ENCODE data around the gene AGAP6.
"Not testable (repeated sequence)": the region's sequence is repeated elsewhere in the genome, so short reads cannot be mapped to it uniquely, and the experiment has no call there.

The AGAP6 gene

DNA sequence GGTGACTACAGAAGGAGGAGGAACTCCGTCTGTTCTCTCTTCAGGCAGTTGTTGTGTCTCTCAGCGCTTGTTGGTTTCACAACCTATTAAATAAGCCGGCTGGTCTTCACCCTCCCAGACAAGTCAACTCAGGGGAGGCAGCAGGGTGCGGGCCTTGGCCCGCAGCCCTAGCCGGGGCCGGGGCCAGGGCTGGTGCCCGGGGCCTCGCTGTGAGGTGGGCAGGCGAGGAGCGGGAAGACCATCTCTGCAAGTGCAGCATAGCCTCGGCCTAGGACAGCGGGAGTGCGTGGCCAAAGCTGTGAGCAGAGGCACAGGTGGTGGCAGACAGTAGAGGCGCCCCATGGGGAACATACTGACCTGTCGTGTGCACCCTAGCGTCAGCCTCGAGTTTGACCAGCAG lies at the start of gene AGAP6:
Gene AGAP6 (plus strand): TSS at position 31 of the 400 bp plus-strand sequence. CDS start 310 bp downstream, at position 341.
- H3K4me3 ChIP-seq (ENCODE audit: low read length); DNase-seq (ENCODE audit: low read depth): not testable (repeated sequence)

GRCh38 chr10:49941447-49942338 lies 46.5 kb upstream of the AGAP6 start, which contains the start of the genes PARG and TIMM23B:
Gene PARG (minus strand): TSS chr10:49942027. CDS start chr10:49941725, 302 bp downstream.
Gene TIMM23B (plus strand): TSS chr10:49942053. CDS start chr10:49942195, 142 bp downstream.
- peak within 1 kb of the TSS; percentile 78 for H3K4me3 ChIP-seq (ENCODE audit: low read length)
- DNase-seq (ENCODE audit: low read depth) = peak; percentile 75

- H3K4me3 ChIP-seq (ENCODE audit: low read length) = peak overlapping the region; percentile 78
- not testable (repeated sequence) for DNase-seq (ENCODE audit: low read depth)
Measured at GRCh38 chr10:49942339-49942705, 45.9 kb upstream of the AGAP6 start.

GRCh38 chr10:49943607-49944006 lies 44.6 kb upstream of the AGAP6 start:
- not testable (repeated sequence) for H3K4me3 ChIP-seq (ENCODE audit: low read length)

DNA sequence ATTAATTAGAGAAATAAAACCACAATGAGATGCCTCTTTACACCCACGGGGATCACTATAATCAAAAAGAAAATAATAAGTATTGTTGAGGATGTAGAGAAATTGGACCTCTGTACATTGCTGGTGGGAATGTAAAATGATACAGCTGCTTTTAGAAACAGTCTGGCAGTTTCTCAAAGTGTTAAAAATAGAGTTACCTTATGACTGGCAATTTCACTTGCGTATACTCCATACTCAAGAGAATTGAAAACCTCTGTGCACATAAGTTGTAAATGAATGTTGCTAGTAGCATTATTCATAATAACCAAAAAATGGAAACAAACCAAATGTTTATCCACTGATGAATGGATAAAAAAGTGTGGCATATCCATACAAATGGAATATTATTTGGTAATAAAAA lies 40.1 kb upstream of the AGAP6 start:
- not testable (repeated sequence) for H3K4me3 ChIP-seq (ENCODE audit: low read length); DNase-seq (ENCODE audit: low read depth)

More at GRCh38 chr10:49943607-49944006, 44.6 kb upstream of the AGAP6 start:
- not testable (repeated sequence) for DNase-seq (ENCODE audit: low read depth)

DNA sequence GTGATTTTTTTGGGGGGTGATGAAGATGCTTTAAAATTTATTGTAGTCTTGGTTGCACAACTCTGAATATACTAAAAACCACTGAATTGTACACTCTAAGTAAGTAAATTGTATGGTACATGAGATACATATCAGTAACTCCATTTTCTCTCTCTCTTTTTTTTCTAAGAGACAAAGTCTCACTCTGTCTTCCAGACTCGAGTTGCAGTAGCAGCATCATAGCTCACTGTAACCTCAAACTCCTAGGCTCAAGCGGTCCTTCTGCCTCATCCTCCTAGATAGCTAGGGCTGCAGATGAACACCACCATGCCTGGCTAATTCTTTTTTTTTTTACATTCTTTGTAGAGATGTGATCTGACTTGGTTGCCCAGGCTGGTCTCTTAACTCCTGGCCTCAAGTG lies 39.5 kb upstream of the AGAP6 start:
- not testable (repeated sequence) for H3K4me3 ChIP-seq (ENCODE audit: low read length); DNase-seq (ENCODE audit: low read depth)

- not testable (repeated sequence) for DNase-seq (ENCODE audit: low read depth); H3K4me3 ChIP-seq (ENCODE audit: low read length)
Measured at GRCh38 chr10:49952006-49952405, 36.2 kb upstream of the AGAP6 start.

DNA sequence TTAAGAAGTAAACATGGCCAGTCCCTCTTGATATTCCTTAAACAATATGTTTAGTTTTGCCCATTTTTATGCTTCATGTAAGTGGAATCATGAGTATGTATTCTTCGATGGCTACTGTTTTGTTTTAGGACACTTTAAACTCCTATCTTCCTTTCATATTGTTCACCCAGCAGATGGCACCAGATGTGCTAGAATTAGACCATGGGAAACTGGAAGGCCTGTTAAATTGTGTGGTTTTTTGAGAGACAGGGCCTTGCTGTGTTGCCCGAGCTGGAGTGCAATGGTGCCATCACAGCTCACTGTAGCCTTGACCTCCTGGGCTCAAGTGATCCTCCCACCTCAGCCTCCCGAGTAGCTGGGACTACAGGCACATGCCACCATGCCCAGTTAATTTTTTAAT lies 35.1 kb upstream of the AGAP6 start:
- TF ChIP-seq, protein P1, sequence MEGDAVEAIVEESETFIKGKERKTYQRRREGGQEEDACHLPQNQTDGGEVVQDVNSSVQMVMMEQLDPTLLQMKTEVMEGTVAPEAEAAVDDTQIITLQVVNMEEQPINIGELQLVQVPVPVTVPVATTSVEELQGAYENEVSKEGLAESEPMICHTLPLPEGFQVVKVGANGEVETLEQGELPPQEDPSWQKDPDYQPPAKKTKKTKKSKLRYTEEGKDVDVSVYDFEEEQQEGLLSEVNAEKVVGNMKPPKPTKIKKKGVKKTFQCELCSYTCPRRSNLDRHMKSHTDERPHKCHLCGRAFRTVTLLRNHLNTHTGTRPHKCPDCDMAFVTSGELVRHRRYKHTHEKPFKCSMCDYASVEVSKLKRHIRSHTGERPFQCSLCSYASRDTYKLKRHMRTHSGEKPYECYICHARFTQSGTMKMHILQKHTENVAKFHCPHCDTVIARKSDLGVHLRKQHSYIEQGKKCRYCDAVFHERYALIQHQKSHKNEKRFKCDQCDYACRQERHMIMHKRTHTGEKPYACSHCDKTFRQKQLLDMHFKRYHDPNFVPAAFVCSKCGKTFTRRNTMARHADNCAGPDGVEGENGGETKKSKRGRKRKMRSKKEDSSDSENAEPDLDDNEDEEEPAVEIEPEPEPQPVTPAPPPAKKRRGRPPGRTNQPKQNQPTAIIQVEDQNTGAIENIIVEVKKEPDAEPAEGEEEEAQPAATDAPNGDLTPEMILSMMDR (conservative IDR thresholded peaks at IDR 0.05; ENCODE audit: low read length) = peak; percentile 18
- DNase-seq (ENCODE audit: low read depth) = peak; percentile 44
- not testable (repeated sequence) for H3K4me3 ChIP-seq (ENCODE audit: low read length)

- DNase-seq (ENCODE audit: low read depth); H3K4me3 ChIP-seq (ENCODE audit: low read length): not testable (repeated sequence)
Measured at GRCh38 chr10:49970331-49970857, 17.8 kb upstream of the AGAP6 start.

GRCh38 chr10:49971466-49971865 lies 16.7 kb upstream of the AGAP6 start:
- DNase-seq (ENCODE audit: low read depth) = not testable (repeated sequence)

DNA sequence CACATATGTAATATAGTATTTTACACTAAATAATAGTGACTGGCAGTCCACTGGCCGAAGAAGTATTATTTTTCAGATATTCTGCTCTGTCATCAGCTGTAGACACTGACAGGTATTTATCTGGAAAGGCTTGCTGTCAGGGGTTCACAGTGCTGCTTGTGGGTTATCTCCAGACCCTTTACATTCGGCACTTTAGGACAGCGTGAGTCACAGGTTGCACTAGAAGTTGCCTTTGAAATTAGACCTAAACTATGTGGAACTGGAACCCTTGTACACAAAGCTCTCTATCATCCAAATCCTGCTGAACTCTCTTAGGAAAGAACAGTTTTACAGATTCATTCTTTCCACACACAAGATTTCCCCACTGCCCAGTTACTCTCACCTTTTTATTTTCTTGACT lies 16.1 kb upstream of the AGAP6 start:
- H3K4me3 ChIP-seq (ENCODE audit: low read length); DNase-seq (ENCODE audit: low read depth): not testable (repeated sequence)

More at GRCh38 chr10:49971466-49971865, 16.7 kb upstream of the AGAP6 start:
- not testable (repeated sequence) for H3K4me3 ChIP-seq (ENCODE audit: low read length)

GRCh38 chr10:49977756-49978155 lies 10.4 kb upstream of the AGAP6 start:
- H3K4me3 ChIP-seq (ENCODE audit: low read length) = not testable (repeated sequence)

GRCh38 chr10:49987207-49987606 lies 999 bp upstream of the AGAP6 start:
- H3K4me3 ChIP-seq (ENCODE audit: low read length); DNase-seq (ENCODE audit: low read depth): not testable (repeated sequence)

More at GRCh38 chr10:49977756-49978155, 10.4 kb upstream of the AGAP6 start:
- DNase-seq (ENCODE audit: low read depth) = not testable (repeated sequence)

DNA sequence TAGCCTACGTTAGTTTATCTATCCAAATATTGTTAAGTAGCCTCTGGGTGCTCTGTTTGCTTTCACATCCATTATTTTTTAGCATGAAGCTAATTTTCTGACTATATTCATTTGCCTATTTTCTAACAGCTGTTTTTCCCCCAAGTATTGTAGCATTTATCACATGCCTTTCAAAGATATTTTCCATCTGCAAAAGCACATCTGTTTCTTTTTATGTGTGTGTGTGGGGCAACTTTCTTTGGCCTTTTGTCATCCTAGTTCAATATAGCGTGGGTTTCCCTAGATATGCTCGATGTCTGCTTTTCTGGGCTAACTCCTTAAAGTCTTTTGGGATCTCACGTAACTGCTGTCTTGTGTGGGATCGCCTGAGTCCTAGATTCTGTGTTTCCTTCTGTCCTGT lies 7.1 kb downstream of the AGAP6 start:
- H3K4me3 ChIP-seq (ENCODE audit: low read length); DNase-seq (ENCODE audit: low read depth): not testable (repeated sequence)

DNA sequence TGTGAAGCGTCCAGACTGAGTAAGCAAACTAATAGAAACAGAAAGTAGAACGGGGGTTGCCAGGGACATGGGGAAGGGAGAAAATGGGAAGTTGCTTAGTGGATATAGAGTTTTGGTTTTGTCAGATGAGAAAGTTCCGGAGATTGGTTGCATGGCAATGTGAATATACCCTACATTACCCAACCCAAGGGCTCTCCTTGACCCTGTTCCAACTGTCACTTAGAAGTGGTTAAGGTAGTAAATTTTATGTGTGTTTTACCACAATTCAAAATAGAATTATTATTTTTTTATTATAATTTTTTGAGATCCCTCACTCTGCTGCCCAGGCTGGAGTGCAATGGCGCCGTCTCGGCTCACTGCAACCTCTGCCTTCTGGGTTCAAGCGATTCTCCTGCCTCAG lies 25.8 kb downstream of the AGAP6 start:
- H3K4me3 ChIP-seq (ENCODE audit: low read length); DNase-seq (ENCODE audit: low read depth): not testable (repeated sequence)

GRCh38 chr10:50015596-50016220 lies 27.5 kb downstream of the AGAP6 start:
- peak; percentile 74 for DNase-seq (ENCODE audit: low read depth)
- H3K4me3 ChIP-seq (ENCODE audit: low read length) = not testable (repeated sequence)

- peak; percentile 11 for DNase-seq (ENCODE audit: low read depth)
Measured at GRCh38 chr10:50016926-50017325, 28.7 kb downstream of the AGAP6 start.

DNA sequence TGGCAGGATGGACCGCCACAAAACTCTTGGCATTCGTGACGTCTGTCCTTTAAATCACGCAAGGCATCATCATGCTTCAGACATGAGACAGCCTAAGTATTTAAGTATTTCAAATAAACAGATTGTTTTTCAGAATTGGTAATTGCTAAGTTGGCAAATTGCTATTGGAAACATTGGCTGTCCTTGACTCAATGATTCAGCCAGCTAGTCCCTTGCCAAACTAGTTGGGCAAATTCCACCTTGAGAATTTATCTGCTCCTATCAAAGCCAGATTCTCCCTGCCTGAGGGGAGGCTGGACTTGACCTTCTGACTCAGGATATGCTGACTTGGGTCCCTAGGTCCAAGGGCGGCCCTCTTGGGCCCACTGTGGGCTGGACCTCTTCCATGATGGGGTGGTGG lies 29.4 kb downstream of the AGAP6 start:
- not testable (repeated sequence) for H3K4me3 ChIP-seq (ENCODE audit: low read length)
- peak; percentile 83 for DNase-seq (ENCODE audit: low read depth)

More at GRCh38 chr10:50016926-50017325, 28.7 kb downstream of the AGAP6 start:
- not testable (repeated sequence) for H3K4me3 ChIP-seq (ENCODE audit: low read length)
